22Rv1 (cell line): Measurements from ENCODE around the gene TM7SF3.

Experiments
- H3K27ac ChIP-seq: fragments of 450-650 bp; 2 replicates; pipeline ENCODE4 v1.5.1; 2017
- ZFX ChIP-seq: fragments of 450-650 bp; IDR thresholded peaks from 2 replicates; pipeline ENCODE4 v1.6.1; 2017; ENCODE audit warnings: antibody characterized with exemption, borderline replicate concordance
- TF ChIP-seq, protein P1 (sequence below): fragments of 450-650 bp; IDR thresholded peaks from 2 replicates; pipeline ENCODE4 v1.5.1; 2017; ENCODE audit warnings: mild to moderate bottlenecking

Gene TM7SF3

DNA sequence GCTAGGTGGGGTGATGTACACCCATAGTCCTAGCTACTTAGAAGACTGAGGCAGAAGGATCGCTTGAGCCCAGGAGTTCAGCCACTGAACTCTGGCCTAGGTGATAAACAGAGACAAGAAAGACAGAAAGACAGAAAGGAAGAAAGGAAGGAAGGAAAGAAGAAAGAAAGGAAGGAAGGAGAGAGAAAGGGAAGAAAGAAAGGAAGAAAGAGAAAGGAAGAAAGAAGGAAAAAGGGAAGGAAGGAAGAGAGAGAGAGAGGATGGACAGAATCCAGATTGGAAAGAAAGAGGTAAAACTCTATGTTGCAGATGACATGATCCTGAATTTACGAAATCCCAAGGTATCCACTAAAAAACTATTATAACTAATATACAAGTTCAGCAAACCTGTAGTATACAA is 84.6 kb downstream of the TM7SF3 start:
- no peak for TF ChIP-seq ZFX
- TF ChIP-seq, protein P1, sequence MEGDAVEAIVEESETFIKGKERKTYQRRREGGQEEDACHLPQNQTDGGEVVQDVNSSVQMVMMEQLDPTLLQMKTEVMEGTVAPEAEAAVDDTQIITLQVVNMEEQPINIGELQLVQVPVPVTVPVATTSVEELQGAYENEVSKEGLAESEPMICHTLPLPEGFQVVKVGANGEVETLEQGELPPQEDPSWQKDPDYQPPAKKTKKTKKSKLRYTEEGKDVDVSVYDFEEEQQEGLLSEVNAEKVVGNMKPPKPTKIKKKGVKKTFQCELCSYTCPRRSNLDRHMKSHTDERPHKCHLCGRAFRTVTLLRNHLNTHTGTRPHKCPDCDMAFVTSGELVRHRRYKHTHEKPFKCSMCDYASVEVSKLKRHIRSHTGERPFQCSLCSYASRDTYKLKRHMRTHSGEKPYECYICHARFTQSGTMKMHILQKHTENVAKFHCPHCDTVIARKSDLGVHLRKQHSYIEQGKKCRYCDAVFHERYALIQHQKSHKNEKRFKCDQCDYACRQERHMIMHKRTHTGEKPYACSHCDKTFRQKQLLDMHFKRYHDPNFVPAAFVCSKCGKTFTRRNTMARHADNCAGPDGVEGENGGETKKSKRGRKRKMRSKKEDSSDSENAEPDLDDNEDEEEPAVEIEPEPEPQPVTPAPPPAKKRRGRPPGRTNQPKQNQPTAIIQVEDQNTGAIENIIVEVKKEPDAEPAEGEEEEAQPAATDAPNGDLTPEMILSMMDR = no peak
- no peak overlapping the region for H3K27ac ChIP-seq

DNA sequence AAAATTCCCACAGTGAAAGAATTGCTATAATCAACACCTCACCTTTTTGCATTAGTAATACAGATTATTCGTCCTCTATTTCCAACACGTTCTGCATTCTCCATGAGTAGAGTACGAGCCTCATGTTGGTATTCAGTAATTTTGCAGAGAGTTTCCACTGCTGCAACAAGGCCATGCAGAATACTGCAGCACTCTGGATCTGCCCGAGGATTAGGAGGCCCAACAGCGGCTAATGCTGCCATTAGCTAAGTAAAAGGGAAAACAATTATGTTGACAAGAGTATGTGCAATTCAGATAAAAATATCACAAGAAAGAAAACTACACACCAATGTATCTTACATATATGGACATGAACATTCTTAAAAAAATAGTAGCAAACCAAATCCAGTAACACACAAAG is 85.5 kb downstream of the TM7SF3 start:
- H3K27ac ChIP-seq = no peak overlapping the region
- no peak for TF ChIP-seq ZFX
- TF ChIP-seq, protein P1 = no peak
